Endothelial cell of umbilical vein (primary cell): ENCODE results near the gene RAD9B.

Source experiments
- CTCF ChIP-seq, 2 donors: IDR thresholded peaks; 1 replicate in 1 of 2; 2 replicates in 1 of 2; pipeline ENCODE4 v1.5.1; 2011; ENCODE audit warnings: low read length in 2 of 2, mild to moderate bottlenecking in 2 of 2, moderate library complexity in 2 of 2, control low read depth in 1 of 2, inconsistent platforms in 1 of 2, low read depth in 1 of 2; ENCODE audit not compliant: insufficient read depth in 1 of 2; ENCODE audit errors: extremely low read depth in 1 of 2
- EZH2 ChIP-seq: IDR thresholded peaks from 2 replicates; pipeline ENCODE4 v1.6.1; 2012; ENCODE audit warnings: borderline replicate concordance, low read depth, mild to moderate bottlenecking, moderate library complexity, low read length, inconsistent platforms; ENCODE audit not compliant: severe bottlenecking
- GATA2 ChIP-seq: IDR thresholded peaks from 2 replicates; pipeline ENCODE4 v1.7.0; 2011; ENCODE audit warnings: low read depth, mild to moderate bottlenecking, moderate library complexity, mixed read lengths, low read length; ENCODE audit not compliant: insufficient read length, insufficient read depth
- MYC ChIP-seq: IDR thresholded peaks from one replicate; pipeline ENCODE4 v1.6.1; 2011; ENCODE audit warnings: mild to moderate bottlenecking, low read depth, low read length
- POLR2A ChIP-seq: IDR thresholded peaks from 2 replicates; pipeline ENCODE4 v1.6.1; 2012; ENCODE audit warnings: low read depth, mild to moderate bottlenecking, control low read depth, low read length
- POLR2AphosphoS5 ChIP-seq: IDR thresholded peaks from 2 replicates; pipeline ENCODE4 v1.6.1; 2012; ENCODE audit warnings: low read depth, mild to moderate bottlenecking, control low read depth, low read length, moderate library complexity; ENCODE audit not compliant: insufficient read depth

- TF ChIP-seq GATA2 (no peak), EZH2 (no peak), POLR2A (no peak), CTCF (IDR thresholded peaks at IDR 0.05; ENCODE audit: extremely low read depth in 1 of 2, insufficient read depth in 1 of 2, low read depth in 1 of 2, low read length in 2 of 2) (no peak), MYC (no peak), POLR2AphosphoS5 (no peak)
Observed at GRCh38 chr12:110538869-110539622, 36.9 kb downstream of the RAD9B start.
